Measurements from ENCODE around the gene PAX8.
"Not testable (repeated sequence)": the region's sequence is repeated elsewhere in the genome, so short reads cannot be mapped to it uniquely, and the experiment has no call there.

The PAX8 gene

DNA sequence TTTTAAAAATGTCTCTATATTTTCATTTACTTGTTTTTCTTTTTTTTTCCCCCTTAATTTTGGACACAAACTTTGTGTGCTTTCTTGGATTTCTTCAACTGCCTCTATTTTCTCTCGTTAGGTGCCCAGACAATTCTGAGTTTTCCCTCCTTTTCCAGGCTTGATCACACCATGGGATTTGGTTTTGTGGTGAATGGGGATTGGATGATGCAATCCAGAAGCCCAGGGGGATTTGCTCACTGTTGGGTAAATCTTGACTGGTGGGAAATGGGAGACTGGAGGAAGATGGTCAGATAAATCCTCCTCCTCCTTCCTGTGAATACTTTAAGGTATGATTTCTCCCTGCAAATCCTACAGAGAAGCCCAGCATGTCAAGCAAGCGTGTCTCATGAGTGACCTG lies 19.5 kb upstream of the PAX8 start:
- DNase-seq = no peak
- intact Hi-C loops (cut with DNase I) = no loop called here

GRCh38 chr2:113297590-113297989 lies 18.9 kb upstream of the PAX8 start:
- intact Hi-C loops (cut with DNase I); DNase-seq: not testable (repeated sequence)

- DNase-seq = no peak
- intact Hi-C loops (cut with DNase I) = no loop called here
Observed at GRCh38 chr2:113291191-113291590, 12.5 kb upstream of the PAX8 start.

DNA sequence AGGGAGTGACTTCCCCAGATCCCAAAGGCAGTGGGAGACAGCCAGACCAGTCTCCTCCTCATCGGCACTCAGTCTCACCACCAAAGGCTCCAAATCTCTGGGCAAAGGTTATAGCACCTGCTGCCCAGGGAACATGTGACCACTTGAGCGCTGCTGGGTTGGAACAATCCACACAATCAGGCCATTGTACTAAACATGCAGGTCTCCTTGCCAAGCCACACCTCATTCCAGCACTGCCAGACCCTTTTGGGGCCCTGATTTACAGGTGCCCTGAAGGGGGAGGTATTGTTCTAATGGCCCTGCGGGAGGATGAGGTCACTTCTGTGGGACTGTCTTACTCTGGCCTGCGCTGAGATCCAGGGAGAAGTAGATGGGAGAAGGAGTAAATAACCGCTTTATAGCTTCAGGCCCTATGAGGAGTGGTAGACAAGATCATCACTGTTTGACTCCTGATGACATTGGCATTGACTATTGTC lies 10.0 kb upstream of the PAX8 start:
- intact Hi-C loops (cut with DNase I); DNase-seq: not testable (repeated sequence)

GRCh38 chr2:113288117-113288673 lies 9.5 kb upstream of the PAX8 start:
- intact Hi-C loops (cut with DNase I); DNase-seq: not testable (repeated sequence)

- no peak for DNase-seq
- intact Hi-C loops (cut with DNase I) = no loop called here
Observed at GRCh38 chr2:113285816-113286215, 7.1 kb upstream of the PAX8 start.

GRCh38 chr2:113284999-113285398 lies 6.3 kb upstream of the PAX8 start:
- DNase-seq; intact Hi-C loops (cut with DNase I): not testable (repeated sequence)

GRCh38 chr2:113284476-113284875 lies 5.8 kb upstream of the PAX8 start:
- intact Hi-C loops (cut with DNase I) = no loop called here
- DNase-seq = no peak

- intact Hi-C loops (cut with DNase I) = no loop called here
- peak in 8 of 42 donors; percentile 17 to 50 (median 22) for DNase-seq
Observed at GRCh38 chr2:113283704-113284284, 5.1 kb upstream of the PAX8 start.

DNA sequence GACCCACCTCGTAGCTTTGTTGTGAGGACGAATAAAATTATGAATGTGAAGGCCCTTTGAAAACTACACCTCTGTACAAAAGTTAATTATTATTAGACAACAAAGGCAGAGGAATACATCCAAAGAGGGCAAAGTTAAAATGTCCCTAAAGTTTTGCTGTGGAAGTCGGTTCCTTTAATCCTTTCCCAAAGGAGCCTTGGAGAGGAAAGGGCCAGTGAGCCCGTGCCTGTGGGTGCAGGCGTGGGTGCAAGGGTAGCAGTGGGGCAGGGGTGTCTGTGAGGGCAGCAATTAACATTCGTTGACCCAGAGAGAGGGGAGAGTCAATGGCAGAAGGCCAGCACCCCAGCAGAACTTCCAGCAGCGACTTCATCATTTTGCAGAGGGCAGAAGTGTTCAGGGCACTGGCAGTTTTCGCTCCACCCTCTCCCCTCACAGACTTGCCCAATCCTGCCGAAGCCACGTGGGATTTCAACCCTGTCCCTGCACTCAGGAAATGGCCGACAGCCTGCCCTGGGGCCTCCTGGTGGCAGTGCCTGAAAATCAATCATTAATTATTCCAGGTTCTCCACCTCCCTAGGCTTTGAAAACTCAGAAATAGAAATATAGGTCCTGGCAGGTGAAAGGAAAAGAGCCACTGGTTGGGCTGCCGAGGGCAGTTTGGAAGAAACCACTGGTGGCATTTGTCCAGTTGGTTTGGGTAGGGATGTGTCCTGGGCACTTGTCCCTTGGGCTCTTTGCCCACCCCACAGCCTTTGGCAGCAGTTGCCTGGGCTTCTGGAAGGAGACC lies 4.2 kb upstream of the PAX8 start:
- DNase-seq = peak in 41 of 42 donors; percentile 13 to 80 (median 50)
- intact Hi-C loops (cut with DNase I) = no loop called here

DNA sequence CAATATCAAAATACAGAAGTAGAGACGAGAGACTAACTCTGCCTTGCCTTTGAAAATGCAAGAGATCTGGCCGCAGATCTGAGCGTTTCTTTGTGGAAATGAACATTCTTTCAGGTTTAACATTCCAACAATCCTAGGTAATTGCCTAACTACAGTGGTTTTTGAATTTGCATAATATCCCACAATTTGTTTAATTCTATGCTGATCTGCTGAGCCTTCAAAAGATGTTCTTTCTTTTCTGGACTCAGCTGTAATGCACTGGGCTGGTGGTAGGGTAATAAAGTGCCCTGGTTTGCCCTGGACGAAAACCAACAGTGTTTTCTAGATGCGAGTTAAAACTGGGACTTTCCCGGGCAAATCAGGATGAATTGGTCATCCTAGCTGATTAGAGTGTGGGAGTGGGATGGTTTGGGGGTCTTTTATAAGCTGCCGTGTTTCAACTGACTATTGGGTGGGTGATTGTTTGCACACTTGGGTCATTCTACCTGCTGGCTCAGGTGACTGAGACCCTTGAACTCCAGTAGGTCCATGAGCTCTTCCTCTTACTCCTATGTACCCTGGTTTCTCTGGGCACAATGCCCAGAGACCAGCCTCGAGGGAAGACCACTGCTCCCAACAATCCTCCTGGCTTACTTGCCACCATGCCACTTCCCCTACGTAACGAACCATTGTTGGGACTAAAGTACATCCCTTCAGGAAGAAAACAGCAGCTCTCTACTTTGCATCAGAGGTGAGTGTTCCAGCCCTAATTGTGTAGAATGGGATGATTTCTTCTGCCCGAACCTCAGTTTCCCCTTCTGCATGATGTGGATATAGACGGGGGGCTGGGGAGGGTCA lies 3.4 kb upstream of the PAX8 start:
- intact Hi-C loops (cut with DNase I) = no loop called here
- no peak for DNase-seq

DNA sequence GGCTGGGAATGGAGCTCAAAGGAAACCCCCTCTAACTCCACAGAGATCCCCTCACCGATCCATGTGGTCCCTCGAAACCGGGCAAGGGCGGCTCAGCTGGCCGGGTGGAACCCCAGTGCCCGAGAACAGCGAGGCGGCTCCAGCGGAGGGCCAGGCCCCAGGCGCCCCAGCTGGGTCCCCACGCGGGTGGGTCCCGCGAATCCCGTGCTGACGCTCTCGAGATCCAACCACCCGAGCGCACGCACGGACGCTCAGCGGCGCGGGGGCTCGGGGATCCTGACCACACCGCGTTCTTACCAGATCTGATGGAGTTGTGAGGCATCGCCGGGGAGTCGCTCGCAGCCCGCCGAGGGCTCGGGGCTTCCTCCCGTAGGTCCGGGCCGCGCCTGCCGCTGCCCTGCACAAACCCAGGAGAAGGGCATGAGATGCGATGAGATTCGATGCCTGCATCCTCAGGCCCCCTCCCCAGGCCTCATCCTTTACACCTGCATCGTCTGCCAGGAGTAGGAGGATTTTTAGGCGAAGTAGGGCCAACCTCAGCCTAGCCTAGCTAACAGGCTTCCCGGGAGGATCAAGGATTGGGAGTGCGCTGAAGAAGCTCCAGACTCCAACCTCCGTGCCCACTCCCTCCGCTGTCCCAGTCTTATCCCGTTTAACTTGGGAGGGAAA lies 514 bp downstream of the PAX8 start:
- DNase-seq = no peak
- intact Hi-C loops (cut with DNase I) = no loop called here

DNA sequence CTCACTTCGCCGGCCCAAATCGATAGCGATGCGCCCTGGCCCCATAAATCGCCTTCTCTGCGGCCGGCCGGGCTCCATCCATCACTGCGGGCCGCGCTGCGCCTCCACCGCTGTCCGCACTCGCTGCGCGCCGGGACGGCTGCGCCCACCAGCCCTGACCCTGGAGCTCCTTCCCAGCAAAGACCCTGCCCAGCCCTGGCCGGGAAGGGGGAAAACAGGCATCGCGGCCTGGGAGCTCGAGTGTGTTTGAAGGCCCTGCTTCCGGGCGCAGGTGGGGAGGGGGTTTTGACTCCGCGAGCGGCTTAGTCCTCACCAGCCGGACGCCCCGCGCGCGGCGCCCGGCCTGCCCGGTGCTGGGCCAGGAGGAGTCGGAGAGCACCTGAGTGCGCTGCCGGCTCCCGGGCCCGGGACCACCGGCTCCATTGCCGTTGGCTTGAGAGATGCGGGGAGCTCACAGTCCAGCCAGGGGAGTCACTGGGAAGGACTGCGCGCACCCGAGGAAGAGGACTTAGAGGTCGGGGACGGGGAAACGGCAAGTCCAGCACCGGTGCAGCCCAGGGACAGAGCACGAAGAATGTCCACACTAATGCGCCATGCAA lies 1.1 kb downstream of the PAX8 start:
- intact Hi-C loops (cut with DNase I) = no loop called here
- DNase-seq = no peak

- intact Hi-C loops (cut with DNase I) = no loop called here
- DNase-seq = no peak
Observed at GRCh38 chr2:113276761-113277425, 1.8 kb downstream of the PAX8 start.

DNA sequence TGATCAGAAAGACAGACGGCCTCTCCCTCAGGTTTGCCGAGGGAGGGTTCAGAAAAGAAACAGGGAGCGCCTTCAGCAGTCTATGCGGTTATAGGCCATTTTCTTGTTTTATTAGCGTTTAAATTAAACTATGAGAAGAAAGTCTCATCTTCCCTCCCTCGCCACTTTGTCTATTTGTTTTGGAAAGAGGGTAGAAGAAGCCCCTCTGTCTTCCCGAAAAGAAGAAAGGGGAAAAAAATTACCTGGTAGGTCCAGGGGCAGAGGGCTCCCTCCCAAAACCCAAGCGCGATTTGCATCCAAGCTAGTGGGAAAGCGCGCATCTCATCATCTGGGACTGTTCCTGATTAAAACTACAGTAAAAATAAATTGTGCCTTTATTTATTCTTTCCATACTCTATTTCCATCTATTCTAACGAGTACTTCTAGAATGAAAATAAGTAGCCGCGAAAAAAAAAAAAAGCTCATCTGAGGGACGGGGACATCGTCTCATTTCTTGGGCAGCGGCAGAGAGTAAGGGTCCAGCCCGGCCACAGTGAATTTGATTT lies 2.4 kb downstream of the PAX8 start:
- DNase-seq = no peak
- intact Hi-C loops (cut with DNase I) = no loop called here

DNA sequence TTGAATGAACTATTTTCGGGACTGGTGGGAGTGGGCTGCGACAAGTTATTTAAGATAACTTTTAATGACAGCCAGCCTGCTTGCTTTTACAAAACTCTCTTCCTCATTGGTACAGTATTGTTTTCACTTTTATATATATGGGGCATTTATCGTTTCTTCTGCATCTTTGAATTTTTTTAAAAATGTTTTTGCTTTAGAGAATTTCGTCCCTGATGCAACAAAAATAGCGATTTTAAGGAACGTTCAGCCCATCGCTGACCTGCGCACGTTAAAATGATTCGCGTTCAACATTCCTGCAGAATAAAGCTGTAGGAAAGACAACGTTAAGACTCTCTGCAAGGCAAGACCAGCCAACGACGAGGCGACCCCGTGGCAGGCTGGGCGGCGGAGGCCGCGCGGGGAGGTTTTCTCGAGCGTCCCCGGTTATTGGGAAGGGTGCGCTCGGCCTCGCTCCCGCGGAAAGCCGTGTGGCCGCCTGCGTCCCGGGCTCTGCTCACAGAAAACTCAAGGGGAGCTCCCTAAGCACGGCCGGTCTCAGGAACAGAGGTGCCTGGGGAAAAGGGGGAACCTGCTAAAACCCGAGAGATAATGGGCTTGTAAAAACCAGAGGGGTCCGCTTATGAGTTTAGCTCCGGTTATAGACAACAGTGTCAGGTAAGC lies 3.0 kb downstream of the PAX8 start:
- intact Hi-C loops (cut with DNase I) = no loop called here
- DNase-seq = no peak

DNA sequence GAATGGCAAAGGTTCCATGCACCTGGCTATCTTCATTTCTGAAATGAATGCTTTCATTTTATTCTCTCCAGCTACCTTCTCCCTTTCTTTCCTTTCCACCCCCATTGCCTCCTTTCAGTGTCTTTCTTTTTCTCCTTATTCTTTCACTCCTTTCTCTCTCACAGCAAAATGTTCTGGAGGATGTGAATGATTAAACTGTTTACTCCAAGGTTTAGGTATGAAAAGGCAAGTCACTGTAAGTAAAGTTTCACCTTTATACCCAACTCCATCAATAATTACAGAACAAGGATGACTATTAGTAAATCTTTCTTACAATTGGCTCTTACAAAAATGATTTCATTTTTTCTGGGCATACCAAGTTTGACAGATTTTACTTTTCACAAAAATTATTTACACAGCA lies 4.3 kb downstream of the PAX8 start:
- intact Hi-C loops (cut with DNase I) = no loop called here
- DNase-seq = no peak
